HepG2 (cell line): Measurements from ENCODE around the gene HKDC1. TPM values are rescaled to one million over a fixed set of nuclear protein-coding genes. Genes with fewer than 3 reads are reported as not detected.

Experiments used
- AHDC1 ChIP-seq: sonication (generic); formaldehyde crosslinking; IDR thresholded peaks from 2 replicates; pipeline ENCODE4 v1.5.1; 2020; ENCODE audit warnings: mild to moderate bottlenecking, missing genetic modification reagents, borderline replicate concordance
- FOXK1 ChIP-seq: sonication (generic); formaldehyde crosslinking; IDR thresholded peaks from 2 replicates; pipeline ENCODE4 v1.4.0; 2020; ENCODE audit warnings: low read depth, missing genetic modification reagents, borderline replicate concordance
- HDAC2 ChIP-seq: sonication (generic); formaldehyde crosslinking; IDR thresholded peaks from 2 replicates; pipeline ENCODE4 v1.4.0; 2020; ENCODE audit warnings: missing genetic modification reagents
- KLF12 ChIP-seq: sonication (generic); formaldehyde crosslinking; IDR thresholded peaks from 2 replicates; pipeline ENCODE4 v1.4.0; 2020; ENCODE audit warnings: missing genetic modification reagents, borderline replicate concordance
- MIXL1 ChIP-seq: IDR thresholded peaks from 2 replicates; pipeline ENCODE4 v1.6.1; 2016
- MXI1 ChIP-seq: IDR thresholded peaks from 3 replicates; pipeline ENCODE4 v1.6.1; 2012; ENCODE audit warnings: low read depth, low read length, inconsistent platforms, borderline replicate concordance
- NCOA2 ChIP-seq: sonication (generic); formaldehyde crosslinking; IDR thresholded peaks from 2 replicates; pipeline ENCODE4 v1.8.0; 2022; ENCODE audit warnings: inconsistent platforms
- PHF21A ChIP-seq: sonication (generic); formaldehyde crosslinking; IDR thresholded peaks from 2 replicates; pipeline ENCODE4 v1.5.0; 2020; ENCODE audit warnings: mild to moderate bottlenecking, missing genetic modification reagents
- PHF5A ChIP-seq: IDR thresholded peaks from one replicate; pipeline ENCODE4 v1.6.1; 2018; ENCODE audit warnings: low read depth, missing genetic modification reagents; ENCODE audit not compliant: unreplicated experiment
- ZNF430 ChIP-seq: sonication (generic); formaldehyde crosslinking; IDR thresholded peaks from 2 replicates; pipeline ENCODE4 v1.9.0; 2021; ENCODE audit warnings: mild to moderate bottlenecking, missing genetic modification reagents
- ZNF501 ChIP-seq: sonication (generic); formaldehyde crosslinking; IDR thresholded peaks from 2 replicates; pipeline ENCODE4 v1.5.1; 2020; ENCODE audit warnings: mild to moderate bottlenecking, moderate library complexity, missing genetic modification reagents
- ZNF580 ChIP-seq: IDR thresholded peaks from 2 replicates; pipeline ENCODE4 v1.6.1; 2016; ENCODE audit warnings: low read depth, borderline replicate concordance
- ZNF614 ChIP-seq: IDR thresholded peaks from 2 replicates; pipeline ENCODE4 v1.6.1; 2018; ENCODE audit warnings: missing biosample characterization, missing genetic modification reagents, inconsistent platforms, borderline replicate concordance
- polyA plus RNA-seq, 8 experiments: library from polyadenylated mRNA; depleted of rRNA in 3 of 8; stranded (reverse) in 7 of 8; unstranded in 1 of 8; fragments of >200 nt; fragmentation: Illumina TruSeq in 4 of 8; extraction: Trizol in 4 of 8; gene quantifications; 2 replicates each; pipeline versions ENCODE4 v1.2.1 to v1.2.3, GENCODE V29; 2011 to 2016; ENCODE audit warnings: low read depth in 4 of 8, missing spikeins in 1 of 8, mixed read lengths in 1 of 8; ENCODE audit not compliant: insufficient read depth in 1 of 8
- total RNA-seq, 5 experiments: library from RNA; depleted of rRNA; stranded (reverse); fragments of >200 nt; fragmentation: Illumina TruSeq; extraction: Trizol; gene quantifications; 2 replicates each; pipeline ENCODE4 v1.2.3, GENCODE V29; 2016; ENCODE audit warnings: low read depth in 1 of 5
- TF ChIP-seq, protein P1 (sequence below): IDR thresholded peaks from 2 replicates; pipeline ENCODE4 v1.6.1; 2012; ENCODE audit warnings: low read depth, low read length, improper control_type of control experiment
- TF ChIP-seq, protein P2 (sequence below): IDR thresholded peaks from 2 replicates; pipeline ENCODE4 v1.6.1; 2012; ENCODE audit warnings: inconsistent platforms
- TF ChIP-seq, protein P3 (sequence below): sonication (generic); formaldehyde crosslinking; IDR thresholded peaks from 2 replicates; pipeline ENCODE4 v1.5.0; 2020; ENCODE audit warnings: missing genetic modification reagents
- TF ChIP-seq, protein P4 (sequence below): sonication (generic); formaldehyde crosslinking; IDR thresholded peaks from 2 replicates; pipeline ENCODE4 v1.5.0; 2020; ENCODE audit warnings: missing genetic modification reagents

The HKDC1 gene
- total and polyA plus RNA-seq, 2 of the 13 experiments (the other 11 are each of a cell fraction or from before 2014, with no cell fraction given), result 8.1 to 12.4 TPM

- TF ChIP-seq, protein P1, sequence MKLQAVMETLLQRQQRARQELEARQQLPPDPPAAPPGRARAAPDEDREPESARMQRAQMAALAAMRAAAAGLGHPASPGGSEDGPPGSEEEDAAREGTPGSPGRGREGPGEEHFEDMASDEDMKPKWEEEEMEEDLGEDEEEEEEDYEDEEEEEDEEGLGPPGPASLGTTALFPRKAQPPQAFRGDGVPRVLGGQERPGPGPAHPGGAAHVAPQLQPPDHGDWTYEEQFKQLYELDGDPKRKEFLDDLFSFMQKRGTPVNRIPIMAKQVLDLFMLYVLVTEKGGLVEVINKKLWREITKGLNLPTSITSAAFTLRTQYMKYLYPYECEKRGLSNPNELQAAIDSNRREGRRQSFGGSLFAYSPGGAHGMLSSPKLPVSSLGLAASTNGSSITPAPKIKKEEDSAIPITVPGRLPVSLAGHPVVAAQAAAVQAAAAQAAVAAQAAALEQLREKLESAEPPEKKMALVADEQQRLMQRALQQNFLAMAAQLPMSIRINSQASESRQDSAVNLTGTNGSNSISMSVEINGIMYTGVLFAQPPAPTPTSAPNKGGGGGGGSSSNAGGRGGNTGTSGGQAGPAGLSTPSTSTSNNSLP, result peak; percentile 22; the same call in 1 of the 2 replicates
- TF ChIP-seq, protein P2, sequence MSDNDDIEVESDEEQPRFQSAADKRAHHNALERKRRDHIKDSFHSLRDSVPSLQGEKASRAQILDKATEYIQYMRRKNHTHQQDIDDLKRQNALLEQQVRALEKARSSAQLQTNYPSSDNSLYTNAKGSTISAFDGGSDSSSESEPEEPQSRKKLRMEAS, result peak; percentile 95
- TF ChIP-seq MIXL1, result peak; percentile 65
- TF ChIP-seq, protein P3, sequence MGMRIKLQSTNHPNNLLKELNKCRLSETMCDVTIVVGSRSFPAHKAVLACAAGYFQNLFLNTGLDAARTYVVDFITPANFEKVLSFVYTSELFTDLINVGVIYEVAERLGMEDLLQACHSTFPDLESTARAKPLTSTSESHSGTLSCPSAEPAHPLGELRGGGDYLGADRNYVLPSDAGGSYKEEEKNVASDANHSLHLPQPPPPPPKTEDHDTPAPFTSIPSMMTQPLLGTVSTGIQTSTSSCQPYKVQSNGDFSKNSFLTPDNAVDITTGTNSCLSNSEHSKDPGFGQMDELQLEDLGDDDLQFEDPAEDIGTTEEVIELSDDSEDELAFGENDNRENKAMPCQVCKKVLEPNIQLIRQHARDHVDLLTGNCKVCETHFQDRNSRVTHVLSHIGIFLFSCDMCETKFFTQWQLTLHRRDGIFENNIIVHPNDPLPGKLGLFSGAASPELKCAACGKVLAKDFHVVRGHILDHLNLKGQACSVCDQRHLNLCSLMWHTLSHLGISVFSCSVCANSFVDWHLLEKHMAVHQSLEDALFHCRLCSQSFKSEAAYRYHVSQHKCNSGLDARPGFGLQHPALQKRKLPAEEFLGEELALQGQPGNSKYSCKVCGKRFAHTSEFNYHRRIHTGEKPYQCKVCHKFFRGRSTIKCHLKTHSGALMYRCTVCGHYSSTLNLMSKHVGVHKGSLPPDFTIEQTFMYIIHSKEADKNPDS (CRISPR knock-in tag), result no peak
- no peak for TF ChIP-seq ZNF501 (CRISPR knock-in tag)
- TF ChIP-seq, protein P4, sequence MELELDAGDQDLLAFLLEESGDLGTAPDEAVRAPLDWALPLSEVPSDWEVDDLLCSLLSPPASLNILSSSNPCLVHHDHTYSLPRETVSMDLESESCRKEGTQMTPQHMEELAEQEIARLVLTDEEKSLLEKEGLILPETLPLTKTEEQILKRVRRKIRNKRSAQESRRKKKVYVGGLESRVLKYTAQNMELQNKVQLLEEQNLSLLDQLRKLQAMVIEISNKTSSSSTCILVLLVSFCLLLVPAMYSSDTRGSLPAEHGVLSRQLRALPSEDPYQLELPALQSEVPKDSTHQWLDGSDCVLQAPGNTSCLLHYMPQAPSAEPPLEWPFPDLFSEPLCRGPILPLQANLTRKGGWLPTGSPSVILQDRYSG (CRISPR knock-in tag), result no peak
- TF ChIP-seq FOXK1 (CRISPR knock-in tag), result peak; percentile 29; the same call in 1 of the 2 replicates
- 0 out of 2 replicates have a peak, but pooled peaks have one; percentile 15 for TF ChIP-seq ZNF430 (CRISPR knock-in tag)
- TF ChIP-seq KLF12, result no peak
- no peak for TF ChIP-seq ZNF580
- TF ChIP-seq HDAC2 (CRISPR knock-in tag), result peak; percentile 30; the same call in 1 of the 2 replicates
- TF ChIP-seq AHDC1, result 0 out of 2 replicates have a peak, but pooled peaks have one; percentile 35
- no peak; the same call in 1 of the 2 replicates for TF ChIP-seq NCOA2
- no peak for TF ChIP-seq PHF5A (CRISPR knock-in tag)
- TF ChIP-seq PHF21A (CRISPR knock-in tag), result peak; percentile 46; the same call in 1 of the 2 replicates
- peak; percentile 17; the same call in 1 of the 2 replicates for TF ChIP-seq ZNF614 (CRISPR knock-in tag)
- TF ChIP-seq MXI1, result peak; percentile 88; the same call in 2 of the 3 replicates
Observed at GRCh38 chr10:69222157-69223027, 2.3 kb downstream of the HKDC1 start (continued).
